Calu3 (cell line): ENCODE measurements around the gene MAP4K5. TPM values are rescaled to one million over a fixed set of nuclear protein-coding genes. Genes with fewer than 3 reads are reported as not detected.
"Not testable (repeated sequence)": the region's sequence is repeated elsewhere in the genome, so short reads cannot be mapped to it uniquely, and the experiment has no call there.

ENCODE experiments used
- BruUV-seq: library from RNA; stranded (reverse); fragments of 400-500 nt; replicated peaks from 2 replicates; lab custom pipeline; 2021; lab: Mats Ljungman, UMichigan
- CTCF ChIA-PET: fragments of 300-600 bp; sonication (Branson Sonifier 250); formaldehyde crosslinking; loops from one replicate; lab custom pipeline; 2022; ENCODE audit warnings: antibody characterized with exemption; lab: Charles Lee
- DNase-seq: peaks from one replicate; pipeline ENCODE4 v3.0.0; 2022
- H3K27ac Mint-ChIP-seq: one replicate; pipeline ENCODE4 v1.8.0; 2022; ENCODE audit warnings: mixed read lengths; ENCODE audit not compliant: unreplicated experiment
- H3K27me3 Mint-ChIP-seq: one replicate; pipeline ENCODE4 v1.8.0; 2022; ENCODE audit warnings: mixed read lengths; ENCODE audit not compliant: unreplicated experiment
- H3K36me3 Mint-ChIP-seq: one replicate; pipeline ENCODE4 v1.8.0; 2022; ENCODE audit warnings: mild to moderate bottlenecking, moderate library complexity, mixed read lengths; ENCODE audit not compliant: insufficient read depth, unreplicated experiment
- H3K4me1 Mint-ChIP-seq: one replicate; pipeline ENCODE4 v1.8.0; 2022; ENCODE audit warnings: mild to moderate bottlenecking, low read depth, mixed read lengths; ENCODE audit not compliant: unreplicated experiment
- H3K4me3 Mint-ChIP-seq: one replicate; pipeline ENCODE4 v1.8.0; 2022; ENCODE audit warnings: mild to moderate bottlenecking, low read depth, moderate library complexity, mixed read lengths; ENCODE audit not compliant: unreplicated experiment
- H3K9me3 Mint-ChIP-seq: one replicate; pipeline ENCODE4 v1.8.0; 2022; ENCODE audit warnings: low read depth, mixed read lengths; ENCODE audit not compliant: unreplicated experiment
- CTCF ChIP-seq: fragments of 200-600 bp; IDR thresholded peaks from one replicate; pipeline ENCODE4 v1.8.0; 2022; ENCODE audit warnings: antibody characterized with exemption; ENCODE audit not compliant: unreplicated experiment
- intact Hi-C: fragments of 100-400 bp; cut with micrococcal nuclease; formaldehyde crosslinking; loops from one replicate; pipeline ENCODE4 v1.10.0; 2022; ENCODE audit not compliant: unreplicated experiment
- total RNA-seq: library from RNA; stranded (reverse); gene quantifications from 2 replicates; pipeline ENCODE4 v1.2.3, GENCODE V29; 2022

The MAP4K5 gene
- total RNA-seq, 1 experiment from 2014 or later = 67.4 TPM

DNA sequence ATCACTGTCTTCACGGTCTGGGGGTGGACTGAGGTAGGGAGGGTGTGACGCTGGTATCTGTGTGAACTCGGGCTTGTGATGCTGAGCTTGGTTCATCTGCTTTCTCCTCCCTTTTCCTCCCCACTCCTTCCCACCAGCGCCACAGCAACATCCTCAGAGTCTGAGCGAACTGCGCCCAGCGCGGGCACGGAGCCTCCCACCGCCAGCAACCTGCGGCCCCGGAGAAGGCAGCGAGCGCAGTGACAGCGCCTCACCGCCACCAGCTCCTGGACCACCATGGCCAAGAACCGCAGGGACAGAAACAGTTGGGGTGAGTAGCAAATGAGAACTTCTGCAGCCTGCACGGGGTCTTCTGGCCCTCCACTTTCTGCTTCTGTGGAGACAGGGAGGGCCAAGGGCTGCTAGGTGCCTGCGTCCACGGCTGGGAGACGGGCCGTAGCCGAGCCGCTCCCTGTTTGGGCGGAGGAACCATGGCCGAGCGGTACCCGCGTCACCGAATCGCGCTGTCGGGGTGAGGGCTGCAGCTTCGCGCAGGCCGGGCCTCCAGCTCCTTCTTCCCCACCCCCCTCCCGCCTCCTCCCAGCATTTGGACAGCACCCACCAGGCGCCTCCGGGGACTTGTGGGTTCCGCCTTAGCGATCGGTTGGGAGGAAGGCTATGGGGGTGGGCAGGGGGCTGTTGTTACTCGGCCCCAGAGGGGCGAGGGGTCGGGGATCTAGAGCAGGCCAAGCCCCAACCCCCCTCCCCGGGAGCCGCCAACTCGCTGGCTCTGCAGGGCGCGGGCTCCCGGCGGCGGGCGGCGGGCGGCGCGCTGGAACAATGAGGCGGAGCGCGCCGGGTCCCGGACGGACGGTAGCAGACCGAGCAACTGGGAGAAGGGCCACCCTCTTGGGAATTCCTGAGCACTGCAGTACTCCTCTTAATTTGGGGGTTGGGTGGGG, 27.9 kb upstream of the MAP4K5 start, which contains the start of gene ATL1:
ATL1 (plus strand) TSS at position 156 of the 941 bp plus-strand sequence; CDS start at position 277, 121 bp downstream.
- H3K9me3 Mint-ChIP-seq = no peaks in the 10 kb centered on the region
- intact Hi-C loops = no loop called here
- BruUV-seq = no TSS peak
- no peak within 1 kb of the TSS for H3K27ac Mint-ChIP-seq
- peak; percentile 51 for DNase-seq
- H3K27me3 Mint-ChIP-seq = peaks cover 47% of the 10 kb centered on the region
- no peaks in the 10 kb centered on the region for H3K4me1 Mint-ChIP-seq
- no peak for TF ChIP-seq CTCF
- H3K4me3 Mint-ChIP-seq = peak within 1 kb of the TSS; percentile 70
- H3K36me3 Mint-ChIP-seq = peaks cover 13% of the 10 kb centered on the region
- CTCF ChIA-PET = no interaction called here

- CTCF ChIA-PET, H3K4me1 Mint-ChIP-seq, H3K27ac Mint-ChIP-seq, H3K9me3 Mint-ChIP-seq, intact Hi-C loops, H3K36me3 Mint-ChIP-seq, DNase-seq, H3K4me3 Mint-ChIP-seq, BruUV-seq: not testable (repeated sequence)
- H3K27me3 Mint-ChIP-seq = peaks cover 25% of the 10 kb centered on the region
Measured at GRCh38 chr14:50552796-50553195, 20.4 kb upstream of the MAP4K5 start.

GRCh38 chr14:50551877-50552276, 19.5 kb upstream of the MAP4K5 start:
- H3K4me1 Mint-ChIP-seq = no peaks in the 10 kb centered on the region
- no peak overlapping the region for H3K4me3 Mint-ChIP-seq
- CTCF ChIA-PET = no interaction called here
- DNase-seq = no peak
- no peaks in the 10 kb centered on the region for H3K9me3 Mint-ChIP-seq
- intact Hi-C loops = no loop called here
- TF ChIP-seq CTCF = no peak
- no peaks in the 10 kb centered on the region for H3K36me3 Mint-ChIP-seq
- BruUV-seq = no TSS peak
- H3K27me3 Mint-ChIP-seq = peaks cover 25% of the 10 kb centered on the region
- no peak overlapping the region for H3K27ac Mint-ChIP-seq

DNA sequence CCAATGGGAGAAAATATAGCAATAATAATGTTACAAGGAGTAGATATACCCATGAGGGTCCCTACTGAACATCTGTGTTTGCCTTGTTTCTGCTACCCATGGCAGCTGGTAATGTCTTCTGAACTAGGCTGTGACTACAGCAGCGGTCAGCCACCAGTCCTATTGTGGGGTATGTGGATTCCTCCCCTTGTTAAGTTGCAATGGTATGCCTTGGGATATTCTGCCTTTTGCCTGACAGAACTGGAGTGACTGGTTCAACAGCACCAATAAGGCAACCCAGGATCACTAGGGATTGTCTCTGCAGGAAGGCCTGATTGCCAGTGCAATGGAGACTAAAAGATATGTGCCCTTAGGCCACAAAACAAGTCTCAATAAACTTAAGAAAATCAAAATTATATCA, 17.9 kb upstream of the MAP4K5 start:
- H3K27ac Mint-ChIP-seq = no peak overlapping the region
- no TSS peak for BruUV-seq
- no peak for TF ChIP-seq CTCF
- H3K9me3 Mint-ChIP-seq = no peaks in the 10 kb centered on the region
- peaks cover 8% of the 10 kb centered on the region for H3K4me1 Mint-ChIP-seq
- no peak for DNase-seq
- CTCF ChIA-PET = no interaction called here
- H3K4me3 Mint-ChIP-seq = no peak overlapping the region
- intact Hi-C loops = no loop called here
- peaks cover 14% of the 10 kb centered on the region for H3K27me3 Mint-ChIP-seq
- no peaks in the 10 kb centered on the region for H3K36me3 Mint-ChIP-seq
